Ishikawa (cell line): Measurements from ENCODE around the gene ZNF205.

Experiments used
- CREB1 ChIP-seq: IDR thresholded peaks from 2 replicates; pipeline ENCODE4 v1.6.1; 2012; ENCODE audit warnings: low read depth
- EGR1 ChIP-seq: IDR thresholded peaks from 2 replicates; pipeline ENCODE4 v1.6.1; 2012
- EP300 ChIP-seq: IDR thresholded peaks from 2 replicates; pipeline ENCODE4 v1.6.1; 2012; ENCODE audit warnings: borderline replicate concordance
- FOXM1 ChIP-seq: IDR thresholded peaks from 2 replicates; pipeline ENCODE4 v1.6.1; 2012; ENCODE audit warnings: low read depth, borderline replicate concordance
- NFIC ChIP-seq: IDR thresholded peaks from 2 replicates; pipeline ENCODE4 v1.6.1; 2012
- RAD21 ChIP-seq: IDR thresholded peaks from 2 replicates; pipeline ENCODE4 v1.6.1; 2012; ENCODE audit warnings: low read depth
- TAF1 ChIP-seq: IDR thresholded peaks from 2 replicates; pipeline ENCODE4 v1.6.1; 2012; ENCODE audit warnings: low read depth, mild to moderate bottlenecking
- TCF12 ChIP-seq: IDR thresholded peaks from 2 replicates; pipeline ENCODE4 v1.6.1; 2012; ENCODE audit warnings: low read depth
- TEAD4 ChIP-seq: IDR thresholded peaks from 2 replicates; pipeline ENCODE4 v1.6.1; 2012
- USF1 ChIP-seq: IDR thresholded peaks from 2 replicates; pipeline ENCODE4 v1.6.1; 2012
- YY1 ChIP-seq: IDR thresholded peaks from 2 replicates; pipeline ENCODE4 v1.6.1; 2012; ENCODE audit warnings: low read depth
- ZBTB7A ChIP-seq: IDR thresholded peaks from 2 replicates; pipeline ENCODE4 v1.6.1; 2012; ENCODE audit warnings: low read depth
- TF ChIP-seq, protein P1 (sequence below): IDR thresholded peaks from 2 replicates; pipeline ENCODE4 v1.6.1; 2012; ENCODE audit warnings: low read depth, mild to moderate bottlenecking
- TF ChIP-seq, protein P2 (sequence below): IDR thresholded peaks from 2 replicates; pipeline ENCODE4 v1.6.1; 2012

Gene ZNF205

DNA sequence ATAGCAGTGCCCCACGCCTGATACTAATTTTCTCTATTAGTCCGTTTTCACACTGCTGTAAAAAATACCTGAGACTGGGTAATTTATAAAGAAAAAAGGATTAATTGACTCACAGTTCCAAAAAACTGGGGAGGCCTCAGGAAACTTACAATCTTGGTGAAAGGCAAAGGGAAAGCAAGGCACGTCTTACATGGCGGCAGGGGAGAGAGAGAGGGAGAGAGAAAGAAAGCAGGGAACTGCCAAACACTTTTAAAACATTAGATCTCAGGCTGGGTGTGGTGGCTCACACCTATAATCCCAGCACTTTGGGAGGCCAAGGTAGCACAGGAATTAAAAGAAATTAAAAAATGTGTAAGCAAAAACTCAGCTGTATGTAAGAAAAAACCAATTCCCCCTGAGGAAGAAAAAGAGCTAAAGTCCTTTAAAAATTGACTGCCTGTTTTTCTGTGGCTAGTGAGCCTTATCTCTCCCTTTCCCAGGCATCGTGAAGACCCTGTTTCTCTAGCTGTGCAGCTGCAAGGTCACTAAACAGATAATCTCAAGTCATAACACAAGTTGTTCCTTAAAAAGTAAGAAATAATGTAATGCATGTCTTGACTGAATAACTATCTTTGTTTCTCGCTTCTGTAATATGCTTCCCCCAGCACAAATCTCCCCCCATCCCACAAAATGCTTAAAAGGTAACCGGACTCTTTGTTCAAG is 27.3 kb upstream of the ZNF205 start:
- no peak for TF ChIP-seq TAF1
- TF ChIP-seq, protein P1, sequence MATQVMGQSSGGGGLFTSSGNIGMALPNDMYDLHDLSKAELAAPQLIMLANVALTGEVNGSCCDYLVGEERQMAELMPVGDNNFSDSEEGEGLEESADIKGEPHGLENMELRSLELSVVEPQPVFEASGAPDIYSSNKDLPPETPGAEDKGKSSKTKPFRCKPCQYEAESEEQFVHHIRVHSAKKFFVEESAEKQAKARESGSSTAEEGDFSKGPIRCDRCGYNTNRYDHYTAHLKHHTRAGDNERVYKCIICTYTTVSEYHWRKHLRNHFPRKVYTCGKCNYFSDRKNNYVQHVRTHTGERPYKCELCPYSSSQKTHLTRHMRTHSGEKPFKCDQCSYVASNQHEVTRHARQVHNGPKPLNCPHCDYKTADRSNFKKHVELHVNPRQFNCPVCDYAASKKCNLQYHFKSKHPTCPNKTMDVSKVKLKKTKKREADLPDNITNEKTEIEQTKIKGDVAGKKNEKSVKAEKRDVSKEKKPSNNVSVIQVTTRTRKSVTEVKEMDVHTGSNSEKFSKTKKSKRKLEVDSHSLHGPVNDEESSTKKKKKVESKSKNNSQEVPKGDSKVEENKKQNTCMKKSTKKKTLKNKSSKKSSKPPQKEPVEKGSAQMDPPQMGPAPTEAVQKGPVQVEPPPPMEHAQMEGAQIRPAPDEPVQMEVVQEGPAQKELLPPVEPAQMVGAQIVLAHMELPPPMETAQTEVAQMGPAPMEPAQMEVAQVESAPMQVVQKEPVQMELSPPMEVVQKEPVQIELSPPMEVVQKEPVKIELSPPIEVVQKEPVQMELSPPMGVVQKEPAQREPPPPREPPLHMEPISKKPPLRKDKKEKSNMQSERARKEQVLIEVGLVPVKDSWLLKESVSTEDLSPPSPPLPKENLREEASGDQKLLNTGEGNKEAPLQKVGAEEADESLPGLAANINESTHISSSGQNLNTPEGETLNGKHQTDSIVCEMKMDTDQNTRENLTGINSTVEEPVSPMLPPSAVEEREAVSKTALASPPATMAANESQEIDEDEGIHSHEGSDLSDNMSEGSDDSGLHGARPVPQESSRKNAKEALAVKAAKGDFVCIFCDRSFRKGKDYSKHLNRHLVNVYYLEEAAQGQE = no peak
- no peak for TF ChIP-seq EGR1
- no peak for TF ChIP-seq TEAD4
- no peak for TF ChIP-seq FOXM1
- no peak for TF ChIP-seq USF1
- no peak for TF ChIP-seq NFIC
- TF ChIP-seq, protein P2, sequence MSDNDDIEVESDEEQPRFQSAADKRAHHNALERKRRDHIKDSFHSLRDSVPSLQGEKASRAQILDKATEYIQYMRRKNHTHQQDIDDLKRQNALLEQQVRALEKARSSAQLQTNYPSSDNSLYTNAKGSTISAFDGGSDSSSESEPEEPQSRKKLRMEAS = no peak

DNA sequence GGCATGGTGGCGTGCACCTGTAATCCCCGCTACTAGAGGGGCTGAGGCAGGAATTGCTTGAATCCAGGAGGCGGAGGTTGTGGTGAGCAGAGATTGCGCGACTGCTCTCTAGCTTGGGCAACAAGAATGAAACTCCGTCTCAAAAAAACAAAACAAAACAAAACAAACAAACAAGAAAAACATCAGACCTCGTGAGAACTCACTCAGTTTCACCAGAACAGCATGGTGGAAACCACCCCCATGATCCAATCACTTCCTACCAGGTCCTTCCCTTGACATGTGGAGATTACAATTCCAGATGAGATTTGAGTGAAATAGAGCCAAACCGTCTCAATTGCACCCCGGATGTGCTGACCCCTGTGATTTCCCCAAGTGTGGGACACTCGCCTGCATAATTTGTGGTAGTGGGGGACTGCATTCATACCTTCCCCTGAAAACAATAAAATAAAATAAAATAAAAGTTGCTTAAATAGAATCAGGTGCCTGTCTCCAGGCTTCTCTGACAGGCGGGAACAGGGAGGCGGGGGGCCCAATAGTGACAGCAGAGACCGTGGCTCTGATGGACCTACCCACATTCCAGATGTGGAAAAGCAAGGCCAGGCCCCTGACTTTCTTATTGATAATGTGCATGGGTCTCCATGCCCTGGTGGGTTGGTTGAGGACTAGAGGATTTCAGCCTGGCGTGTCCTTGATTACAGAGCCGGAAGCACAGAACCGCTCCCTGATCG is 26.4 kb upstream of the ZNF205 start:
- TF ChIP-seq TEAD4 = no peak

DNA sequence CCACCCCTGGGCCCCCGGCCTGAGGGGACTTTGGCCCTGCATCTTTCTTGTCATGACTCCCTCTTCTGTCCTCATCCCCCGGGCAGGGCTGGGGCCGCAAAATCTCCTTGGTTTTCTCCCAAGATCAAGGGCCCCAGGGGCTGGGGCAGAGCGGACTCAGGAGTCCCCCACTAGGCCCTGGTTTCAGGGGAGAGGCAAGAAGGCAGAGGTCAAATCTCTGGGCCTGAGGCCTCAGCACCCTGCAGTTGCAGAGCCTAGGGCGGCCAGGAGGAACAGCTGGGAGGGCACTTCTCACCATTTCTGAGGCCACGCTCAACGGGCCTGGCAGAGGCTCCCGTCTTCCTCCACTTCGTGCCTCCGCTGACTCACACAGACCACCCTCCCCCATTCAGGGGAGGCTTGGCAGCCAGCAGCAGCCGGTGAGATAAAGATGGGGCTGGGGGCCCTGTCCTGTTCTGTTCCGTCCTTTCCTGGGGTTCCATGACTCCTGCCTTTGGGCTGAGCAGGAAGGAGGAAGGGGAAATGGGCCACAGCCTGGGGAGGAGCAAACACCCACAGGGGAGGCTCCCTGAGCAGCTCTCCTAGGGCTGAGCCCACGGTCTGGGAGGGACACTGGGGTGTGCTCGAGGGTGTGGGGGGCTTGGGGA is 25.7 kb upstream of the ZNF205 start:
- TF ChIP-seq EGR1 = no peak
- TF ChIP-seq, protein P2 = no peak
- no peak for TF ChIP-seq TCF12
- no peak for TF ChIP-seq RAD21
- no peak for TF ChIP-seq YY1
- TF ChIP-seq EP300 = no peak
- no peak for TF ChIP-seq NFIC
- TF ChIP-seq TAF1 = no peak
- TF ChIP-seq USF1 = no peak

- TF ChIP-seq ZBTB7A (no peak), TCF12 (no peak), RAD21 (peak; percentile 27; the same call in 1 of the 2 replicates), EGR1 (no peak)
- TF ChIP-seq, protein P1 = peak; percentile 53; the same call in 1 of the 2 replicates
Measured at GRCh38 chr16:3087243-3088235, 24.8 kb upstream of the ZNF205 start.

GRCh38 chr16:3088450-3088849 is 23.9 kb upstream of the ZNF205 start:
- no peak for TF ChIP-seq TEAD4
- TF ChIP-seq EP300 = no peak
- no peak for TF ChIP-seq CREB1
